A549 (cell line): ENCODE data around the gene FOXO3. TPM values are rescaled to one million over a fixed set of nuclear protein-coding genes. Genes with fewer than 3 reads are reported as not detected.
"Not testable (repeated sequence)": the region's sequence is repeated elsewhere in the genome, so short reads cannot be mapped to it uniquely, and the experiment has no call there.

ENCODE experiments used
- ATAC-seq, 2 experiments: fragments of 200-7000 bp in 1 of 2; fragments of >200 bp in 1 of 2; cut with Nextera tagmentation in 1 of 2; cut with Tn5 transposase in 1 of 2; 3 replicates each; pipeline versions ENCODE4 v1.8.0 to v1.9.1; 2018 to 2020; ENCODE audit warnings: mild to moderate bottlenecking in 1 of 2, moderate library complexity in 1 of 2
- CTCF ChIA-PET: fragments of 300-600 bp; sonication (Branson Sonifier 250); formaldehyde crosslinking; extraction: SDS; loops from one replicate; lab custom pipeline; 2021; ENCODE audit warnings: antibody characterized with exemption, inconsistent platforms; lab: Yijun Ruan, JAX
- POLR2A ChIA-PET: fragments of 350-600 bp; formaldehyde crosslinking; extraction: SDS; loops from one replicate; lab custom pipeline; 2021; ENCODE audit warnings: antibody characterized with exemption, inconsistent platforms; lab: Yijun Ruan, JAX
- DNase-seq, 2 experiments: peaks; one replicate each; pipeline versions ENCODE4 v3.0.0 to v3.0.0-alpha.2; 2011 to 2016; ENCODE audit warnings: low read depth in 1 of 2, low spot score in 1 of 2
- FAIRE-seq: peaks from 2 replicates; lab custom pipeline; 2011; peaks lifted over from hg19 to GRCh38; lab: Jason Lieb, UNC
- H3K27ac ChIP-seq, 2 experiments: fragments of >200 bp; sonication (Bioruptor Twin); formaldehyde crosslinking; 3 replicates each; pipeline ENCODE4 v1.5.1; 2016 to 2017
- H3K4me1 ChIP-seq: fragments of >200 bp; sonication (Bioruptor Twin); formaldehyde crosslinking; 3 replicates; pipeline ENCODE4 v1.6.1; 2016
- H3K4me2 ChIP-seq: fragments of >200 bp; sonication (Bioruptor Twin); formaldehyde crosslinking; 3 replicates; pipeline ENCODE4 v1.6.1; 2016
- H3K4me3 ChIP-seq: fragments of >200 bp; sonication (Bioruptor Twin); formaldehyde crosslinking; 3 replicates; pipeline ENCODE4 v1.5.1; 2016
- H3K9me3 ChIP-seq: fragments of >200 bp; sonication (Bioruptor Twin); formaldehyde crosslinking; 3 replicates; pipeline ENCODE4 v1.6.1; 2016
- CBX2 ChIP-seq: fragments of 200-600 bp; sonication (generic); IDR thresholded peaks from 2 replicates; pipeline ENCODE4 v1.6.1; 2016; ENCODE audit warnings: low read depth, mild to moderate bottlenecking, borderline replicate concordance
- CBX8 ChIP-seq: fragments of 200-600 bp; sonication (generic); IDR thresholded peaks from 2 replicates; pipeline ENCODE4 v1.6.1; 2016
- CEBPB ChIP-seq, 2 experiments: fragments of >200 bp in 1 of 2; sonication (Bioruptor Twin) in 1 of 2; formaldehyde crosslinking in 1 of 2; IDR thresholded peaks; 2 replicates each; pipeline ENCODE4 v1.6.1; 2012 to 2016
- HOXB13 ChIP-seq: fragments of 250-450 bp; sonication (Bioruptor Pico); IDR thresholded peaks from 2 replicates; pipeline ENCODE4 v1.5.0; 2020; ENCODE audit warnings: low read depth, mild to moderate bottlenecking, moderate library complexity
- MAFK ChIP-seq: fragments of 450-650 bp; IDR thresholded peaks from 2 replicates; pipeline ENCODE4 v1.6.1; 2014; ENCODE audit not compliant: partially characterized antibody
- PHF8 ChIP-seq: fragments of 200-600 bp; sonication (generic); IDR thresholded peaks from 2 replicates; pipeline ENCODE4 v1.6.1; 2016; ENCODE audit warnings: low read depth, mild to moderate bottlenecking, antibody characterized with exemption, moderate library complexity, borderline replicate concordance
- RAD21 ChIP-seq, 2 experiments: fragments of >200 bp in 1 of 2; sonication (Bioruptor Twin) in 1 of 2; formaldehyde crosslinking in 1 of 2; IDR thresholded peaks in 1 of 2; conservative IDR thresholded peaks in 1 of 2; 2 replicates in 1 of 2; 3 replicates in 1 of 2; pipeline ENCODE4 v1.6.1; 2012 to 2018; ENCODE audit warnings: inconsistent platforms in 1 of 2
- RARB ChIP-seq: fragments of 250-450 bp; sonication (Bioruptor Pico); IDR thresholded peaks from 2 replicates; pipeline ENCODE4 v1.8.0; 2021; ENCODE audit warnings: mild to moderate bottlenecking, moderate library complexity
- SMC3 ChIP-seq: fragments of >200 bp; sonication (Bioruptor Twin); formaldehyde crosslinking; IDR thresholded peaks from 3 replicates; pipeline ENCODE4 v1.6.1; 2018; ENCODE audit warnings: inconsistent platforms
- WGBS: methylation state at CpG from one replicate; pipeline ENCODE4 v1.1.6; 2017; ENCODE audit errors: missing lambda C conversion rate; 5-methylcytosine and 5-hydroxymethylcytosine counted together
- polyA plus RNA-seq, 4 experiments: library from polyadenylated mRNA; depleted of rRNA in 3 of 4; stranded (reverse); fragments of >200 nt; fragmentation: RNase III in 1 of 4; extraction: RNeasy Plus Mini Kit Qiagen cat#74134 plus additional on column Dnase treatment in 1 of 4; gene quantifications; 2 replicates in 3 of 4; 3 replicates in 1 of 4; pipeline ENCODE4 v1.2.3, GENCODE V29; 2011 to 2017
- TF ChIP-seq, protein P1 (sequence below): fragments of 250-450 bp; sonication (Bioruptor Pico); IDR thresholded peaks from 2 replicates; pipeline ENCODE4 v1.5.0; 2020; ENCODE audit warnings: low read depth, mild to moderate bottlenecking, moderate library complexity
- TF ChIP-seq, protein P2 (sequence below): fragments of >200 bp; sonication (Bioruptor Twin); formaldehyde crosslinking; IDR thresholded peaks from 3 replicates; pipeline ENCODE4 v1.5.1; 2016

FOXO3 gene
- polyA plus RNA-seq, 2 of the 4 experiments (the other 2 are of a cell fraction) = 4.6 to 7.5 TPM

DNA sequence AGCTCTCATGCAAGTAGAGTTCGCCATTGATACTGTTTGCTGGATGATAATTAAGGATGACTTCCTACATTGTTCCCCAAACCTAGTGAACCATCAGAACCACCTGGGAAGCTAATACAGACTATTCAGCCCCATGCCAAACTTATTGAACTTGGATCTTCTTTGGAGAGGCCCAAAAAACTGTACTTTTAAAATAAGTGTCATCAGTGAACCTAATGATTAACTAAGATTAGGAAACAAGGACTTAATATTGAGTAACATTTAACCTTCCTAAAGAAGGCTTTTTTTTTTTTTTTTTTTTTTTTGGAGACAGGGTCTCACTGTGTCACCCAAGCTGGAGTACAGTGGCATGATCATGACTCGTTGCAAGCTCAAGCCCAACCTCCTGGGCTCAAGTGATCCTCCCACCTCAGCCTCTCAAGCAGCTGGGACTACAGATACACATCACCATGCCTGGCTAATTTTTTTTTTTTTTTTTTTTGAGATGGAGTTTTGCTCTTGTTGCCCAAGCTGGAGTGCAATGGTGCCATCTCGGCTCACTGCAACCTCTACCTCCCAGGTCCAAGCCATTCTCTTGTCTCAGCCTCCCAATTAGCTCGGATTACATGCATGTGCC, 24.7 kb upstream of the FOXO3 start:
- POLR2A ChIA-PET = interaction anchor here (0.7 kb wide), 1 partner anchor 539 kb away, joined by 7 read pairs; no protein-coding TSS in a partner anchor
- ATAC-seq, FAIRE-seq, H3K4me2 ChIP-seq, H3K4me1 ChIP-seq, H3K27ac ChIP-seq, H3K9me3 ChIP-seq, DNase-seq, H3K4me3 ChIP-seq: not testable (repeated sequence)
- CTCF ChIA-PET = interaction anchor here (1.3 kb wide), 1 partner anchor 300 kb away, joined by 3 read pairs; no protein-coding TSS in a partner anchor
- 54% methylated on average over 4 of the region's 4 CpGs for WGBS

GRCh38 chr6:108541843-108542759, 18.6 kb upstream of the FOXO3 start:
- 5% methylated on average over 5 of the region's 5 CpGs for WGBS
- FAIRE-seq (no peak), DNase-seq (peak; percentile 40 to 73), ATAC-seq (peak; percentile 87 to 95)
- H3K4me3 ChIP-seq = peak overlapping the region; percentile 16; the same call in 2 of the 3 replicates
- TF ChIP-seq HOXB13 (no peak), CBX8 (no peak), PHF8 (no peak), SMC3 (peak; percentile 94), RAD21 (conservative IDR thresholded peaks at IDR 0.05 in 1 of 2, IDR thresholded peaks at IDR 0.05 in 1 of 2) (peak; percentile 92 to 96)
- TF ChIP-seq, protein P1, sequence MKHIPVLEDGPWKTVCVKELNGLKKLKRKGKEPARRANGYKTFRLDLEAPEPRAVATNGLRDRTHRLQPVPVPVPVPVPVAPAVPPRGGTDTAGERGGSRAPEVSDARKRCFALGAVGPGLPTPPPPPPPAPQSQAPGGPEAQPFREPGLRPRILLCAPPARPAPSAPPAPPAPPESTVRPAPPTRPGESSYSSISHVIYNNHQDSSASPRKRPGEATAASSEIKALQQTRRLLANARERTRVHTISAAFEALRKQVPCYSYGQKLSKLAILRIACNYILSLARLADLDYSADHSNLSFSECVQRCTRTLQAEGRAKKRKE (CRISPR knock-in tag) = no peak
- TF ChIP-seq, protein P2, sequence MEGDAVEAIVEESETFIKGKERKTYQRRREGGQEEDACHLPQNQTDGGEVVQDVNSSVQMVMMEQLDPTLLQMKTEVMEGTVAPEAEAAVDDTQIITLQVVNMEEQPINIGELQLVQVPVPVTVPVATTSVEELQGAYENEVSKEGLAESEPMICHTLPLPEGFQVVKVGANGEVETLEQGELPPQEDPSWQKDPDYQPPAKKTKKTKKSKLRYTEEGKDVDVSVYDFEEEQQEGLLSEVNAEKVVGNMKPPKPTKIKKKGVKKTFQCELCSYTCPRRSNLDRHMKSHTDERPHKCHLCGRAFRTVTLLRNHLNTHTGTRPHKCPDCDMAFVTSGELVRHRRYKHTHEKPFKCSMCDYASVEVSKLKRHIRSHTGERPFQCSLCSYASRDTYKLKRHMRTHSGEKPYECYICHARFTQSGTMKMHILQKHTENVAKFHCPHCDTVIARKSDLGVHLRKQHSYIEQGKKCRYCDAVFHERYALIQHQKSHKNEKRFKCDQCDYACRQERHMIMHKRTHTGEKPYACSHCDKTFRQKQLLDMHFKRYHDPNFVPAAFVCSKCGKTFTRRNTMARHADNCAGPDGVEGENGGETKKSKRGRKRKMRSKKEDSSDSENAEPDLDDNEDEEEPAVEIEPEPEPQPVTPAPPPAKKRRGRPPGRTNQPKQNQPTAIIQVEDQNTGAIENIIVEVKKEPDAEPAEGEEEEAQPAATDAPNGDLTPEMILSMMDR = peak; percentile 92
- ChIA-PET POLR2A (interaction anchor here (0.6 to 1.0 kb wide), 3 partner anchors 16 to 306 kb away, joined by 3 read pairs; partner anchors contain the start of gene ARMC2), CTCF (interaction anchor here (0.6 to 7.4 kb wide), 34 partner anchors 9 to 1379 kb away, joined by 3 to 79 read pairs (median 4); no protein-coding TSS in a partner anchor)
- no peaks in the 10 kb centered on the region for H3K4me1 ChIP-seq
- peak overlapping the region; percentile 68 for H3K4me2 ChIP-seq
- no peak overlapping the region for H3K27ac ChIP-seq
- 0 out of 3 replicates have a peak, but pooled peaks cover 3% of the 10 kb centered on the region for H3K9me3 ChIP-seq

- ChIA-PET POLR2A (interaction anchor here (1.1 kb wide), 1 partner anchor 15 kb away, joined by 3 read pairs; no protein-coding TSS in a partner anchor), CTCF (interaction anchor here (0.9 to 7.4 kb wide), 10 partner anchors 8 to 529 kb away, joined by 3 to 79 read pairs (median 15); no protein-coding TSS in a partner anchor)
- Histone ChIP-seq H3K9me3 (0 out of 3 replicates have a peak, but pooled peaks cover 3% of the 10 kb centered on the region), H3K4me2 (no peak overlapping the region), H3K4me3 (no peak overlapping the region), H3K27ac (no peak overlapping the region), H3K4me1 (no peaks in the 10 kb centered on the region)
- no peak for FAIRE-seq
- WGBS = 44% methylated on average over 5 of the region's 7 CpGs
- DNase-seq = no peak
- TF ChIP-seq CBX2 (no peak), RARB (CRISPR knock-in tag) (no peak), MAFK (no peak)
- ATAC-seq = no peak
Measured at GRCh38 chr6:108543175-108543940, 17.4 kb upstream of the FOXO3 start.

DNA sequence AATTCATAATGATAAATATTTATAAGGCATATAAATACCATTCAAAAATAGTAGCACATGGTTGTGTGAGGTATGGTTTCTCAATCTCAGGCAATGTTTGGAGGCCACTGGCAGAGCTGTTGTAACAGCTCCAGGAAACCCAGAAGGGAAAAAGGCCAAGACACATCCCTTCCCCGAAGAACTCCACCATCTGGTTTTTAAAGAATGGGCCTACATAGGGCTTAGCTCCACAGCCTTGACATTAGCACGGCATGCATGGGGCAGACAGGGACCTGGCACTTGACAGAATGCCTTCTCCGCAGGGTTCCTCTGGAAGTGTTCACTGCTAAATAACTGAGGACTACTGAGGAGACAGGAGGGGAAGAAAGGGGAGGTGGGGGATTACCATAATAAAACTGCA, 16.1 kb upstream of the FOXO3 start:
- FAIRE-seq = no peak
- H3K4me3 ChIP-seq = no peak overlapping the region
- H3K27ac ChIP-seq = no peak overlapping the region
- no peak overlapping the region for H3K4me2 ChIP-seq
- 0 out of 3 replicates have a peak, but pooled peaks cover 3% of the 10 kb centered on the region for H3K9me3 ChIP-seq
- no peaks in the 10 kb centered on the region for H3K4me1 ChIP-seq
- WGBS = 45% methylated on average over 3 of the region's 3 CpGs
- POLR2A ChIA-PET = interaction anchor here (1.1 kb wide), 1 partner anchor 14 kb away, joined by 3 read pairs; no protein-coding TSS in a partner anchor
- no peak for ATAC-seq
- no peak for DNase-seq
- no peak for TF ChIP-seq CEBPB (IDR thresholded peaks at IDR 0.05)
- CTCF ChIA-PET = interaction anchor here (0.9 to 7.4 kb wide), 4 partner anchors 291 to 528 kb away, joined by 3 to 79 read pairs (median 42); no protein-coding TSS in a partner anchor
